NCI-H1417 (cell line): ENCODE data around the gene ADD3.

Experiments
- DNase-seq, 3 experiments: peaks; one replicate each; lab custom pipeline; 2025; lab: John Stamatoyannopoulos, UW

Gene ADD3

DNA sequence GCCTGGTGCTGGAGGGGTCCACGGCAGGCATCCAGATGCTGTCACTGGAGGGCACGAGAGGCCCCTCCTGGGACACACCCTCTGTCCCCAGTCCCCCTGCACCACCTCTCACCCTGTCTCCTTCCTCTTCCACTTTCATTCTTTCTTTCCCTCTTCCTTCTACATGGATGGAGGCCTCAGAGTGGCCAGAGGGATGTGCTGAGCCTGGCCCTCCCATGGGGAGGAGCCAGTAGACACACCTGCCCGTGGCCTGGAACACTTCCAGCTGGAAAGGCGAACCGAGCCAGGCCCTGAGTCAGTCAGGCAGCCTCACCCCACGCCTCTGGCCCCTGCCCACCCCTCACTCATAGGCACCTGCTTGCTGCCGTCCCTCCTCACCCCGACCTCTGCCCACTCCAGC is 143.7 kb downstream of the ADD3 start:
- peak; percentile 12 to 69 (median 30) for DNase-seq

GRCh38 chr10:110151971-110152370 is 144.2 kb downstream of the ADD3 start:
- DNase-seq = no peak

DNA sequence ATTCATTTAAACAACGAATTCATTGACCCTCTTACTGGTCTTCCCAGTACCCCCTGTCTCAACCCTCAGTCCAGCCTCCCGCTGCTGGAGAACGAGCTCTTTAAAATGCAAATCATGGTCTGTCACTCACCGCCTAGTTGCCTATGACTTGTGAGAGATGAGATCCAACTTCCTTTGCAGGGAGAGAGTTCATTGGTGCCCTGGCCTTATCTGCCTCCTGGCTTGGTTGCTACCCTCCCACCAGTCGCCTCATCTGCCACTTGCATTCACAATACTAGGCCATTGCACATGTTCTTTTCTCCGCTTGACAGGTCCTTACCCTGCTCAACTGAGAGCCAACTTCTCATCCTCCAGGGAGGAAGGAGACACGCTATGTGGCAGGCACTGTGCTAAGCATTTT is 145.6 kb downstream of the ADD3 start:
- peak in 1 of 3 experiments; percentile 54 for DNase-seq

DNA sequence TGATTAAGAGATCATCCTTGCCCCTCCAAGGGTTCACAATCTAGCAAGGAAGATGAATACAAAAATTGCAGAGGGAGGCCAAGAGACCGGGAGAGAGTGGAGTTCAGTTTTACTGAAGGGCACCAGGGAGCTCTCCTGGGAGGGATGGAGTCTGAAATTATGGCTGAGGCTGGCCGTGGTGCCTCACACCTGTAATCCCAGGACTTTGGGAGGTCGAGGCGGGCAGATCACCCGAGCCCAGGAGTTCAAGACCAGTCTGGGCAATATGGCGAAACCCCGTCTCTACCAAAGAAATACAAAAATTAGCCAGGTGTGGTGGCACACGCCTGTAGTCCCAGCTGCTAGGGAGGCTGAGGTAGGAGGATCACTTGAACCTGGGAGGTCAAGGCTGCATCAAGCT is 148.3 kb downstream of the ADD3 start:
- no peak for DNase-seq

- DNase-seq = no peak
Measured at GRCh38 chr10:110158051-110159005, 150.5 kb downstream of the ADD3 start.

DNA sequence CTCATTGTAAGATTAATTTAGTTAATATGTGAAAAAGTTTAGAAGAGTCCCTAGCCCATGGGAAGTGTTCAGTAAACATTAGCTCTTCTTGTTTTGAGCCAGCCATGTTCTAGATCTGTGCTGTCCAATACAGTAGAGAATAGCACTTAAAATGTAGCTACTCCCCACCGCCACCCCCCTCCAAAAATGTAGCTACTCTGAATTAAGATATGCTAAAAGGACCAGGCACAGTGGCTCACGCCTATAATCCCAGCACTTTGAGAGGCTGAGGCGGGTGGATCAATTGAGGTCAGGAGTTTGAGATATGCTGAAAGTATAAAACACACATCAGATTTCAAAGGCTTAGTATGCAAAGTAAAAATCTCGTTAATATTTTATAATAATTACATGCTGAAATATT is 152.3 kb downstream of the ADD3 start:
- no peak for DNase-seq

DNA sequence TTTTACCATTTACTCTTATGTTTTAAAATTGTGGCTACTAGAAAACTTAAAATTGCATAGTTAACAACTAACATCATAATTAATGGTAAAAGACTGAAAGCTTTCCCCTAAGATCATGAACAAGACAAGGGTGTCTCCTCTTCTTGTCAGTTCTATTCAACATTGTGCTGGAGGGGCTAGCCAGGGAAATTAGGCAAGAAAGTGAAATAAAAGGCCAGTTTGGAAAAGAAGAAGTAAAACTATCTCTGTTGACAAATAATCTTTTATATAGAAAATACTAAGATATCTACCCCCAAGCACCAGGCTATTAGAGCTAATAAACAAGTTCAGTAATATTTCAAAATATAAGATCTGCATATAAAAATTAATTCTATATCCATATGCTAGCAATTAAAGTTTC is 152.7 kb downstream of the ADD3 start:
- no peak for DNase-seq

- no peak for DNase-seq
Measured at GRCh38 chr10:110162741-110163145, 155.0 kb downstream of the ADD3 start.

- peak in 2 of 3 experiments; percentile 56 to 89 for DNase-seq
Measured at GRCh38 chr10:110163192-110163773, 155.5 kb downstream of the ADD3 start.

DNA sequence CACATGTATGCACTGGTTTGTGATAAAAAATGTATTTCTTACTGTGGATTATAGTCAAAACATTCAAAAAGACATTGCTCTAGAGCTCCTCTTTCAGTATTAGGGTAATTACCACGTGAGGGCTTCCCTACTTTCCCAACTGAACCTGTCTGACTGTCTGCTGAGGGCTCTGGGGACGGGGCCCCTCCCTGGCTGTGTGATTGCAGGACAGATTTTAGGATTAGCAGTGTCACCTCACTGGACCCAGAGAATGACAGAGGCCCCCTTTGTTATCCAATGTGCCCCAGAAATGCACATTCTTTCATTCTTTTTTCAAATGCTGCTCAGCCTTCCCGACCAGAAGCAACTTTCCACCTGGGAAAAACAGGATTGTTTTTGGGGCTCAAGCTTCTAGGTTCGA is 156.1 kb downstream of the ADD3 start:
- DNase-seq = no peak

DNA sequence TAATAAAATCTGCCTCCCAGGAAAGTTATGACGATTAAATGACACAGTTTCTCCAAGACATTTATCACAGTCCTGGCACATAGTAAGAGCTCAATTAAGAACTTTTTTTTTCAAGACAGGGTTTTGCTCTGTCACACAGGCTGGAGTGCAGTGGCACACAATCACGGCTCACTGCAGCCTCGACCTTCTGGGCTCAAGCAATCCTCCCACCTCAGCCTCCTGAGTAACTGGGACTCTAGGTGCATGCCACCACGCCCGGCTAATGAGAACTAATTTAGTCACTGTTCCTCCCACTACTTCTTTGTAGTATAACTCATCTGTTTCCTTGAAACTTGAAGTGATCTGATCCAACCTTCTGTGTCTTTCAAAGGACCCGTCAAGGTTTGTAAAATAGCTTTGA is 157.5 kb downstream of the ADD3 start:
- DNase-seq = no peak

DNA sequence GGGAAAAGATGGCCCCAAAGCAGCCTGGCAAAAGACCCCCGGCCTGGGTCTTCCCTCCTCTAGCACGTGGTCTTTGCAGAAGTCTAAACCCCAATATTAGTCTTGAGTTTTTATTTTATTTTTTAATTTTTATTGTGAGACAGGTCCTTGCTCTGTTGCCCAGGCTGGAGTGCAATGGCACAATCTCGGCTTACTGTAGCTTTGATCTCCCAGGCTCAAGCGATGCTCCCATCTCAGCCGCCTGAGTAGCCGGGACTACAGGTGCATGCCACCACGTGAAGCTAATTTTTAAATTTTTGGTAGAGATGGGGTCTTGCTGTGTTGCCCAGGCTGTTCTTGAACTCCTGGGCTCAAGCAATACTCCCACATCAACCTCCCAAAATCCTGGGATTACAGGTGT is 159.4 kb downstream of the ADD3 start:
- no peak for DNase-seq

- DNase-seq = peak in 1 of 3 experiments; percentile 3
Measured at GRCh38 chr10:110168601-110169481, 161.1 kb downstream of the ADD3 start.

GRCh38 chr10:110169586-110169985 is 161.8 kb downstream of the ADD3 start:
- DNase-seq = no peak

- DNase-seq = no peak
Measured at GRCh38 chr10:110170142-110170971, 162.6 kb downstream of the ADD3 start.

GRCh38 chr10:110171032-110171431 is 163.2 kb downstream of the ADD3 start:
- DNase-seq = no peak

DNA sequence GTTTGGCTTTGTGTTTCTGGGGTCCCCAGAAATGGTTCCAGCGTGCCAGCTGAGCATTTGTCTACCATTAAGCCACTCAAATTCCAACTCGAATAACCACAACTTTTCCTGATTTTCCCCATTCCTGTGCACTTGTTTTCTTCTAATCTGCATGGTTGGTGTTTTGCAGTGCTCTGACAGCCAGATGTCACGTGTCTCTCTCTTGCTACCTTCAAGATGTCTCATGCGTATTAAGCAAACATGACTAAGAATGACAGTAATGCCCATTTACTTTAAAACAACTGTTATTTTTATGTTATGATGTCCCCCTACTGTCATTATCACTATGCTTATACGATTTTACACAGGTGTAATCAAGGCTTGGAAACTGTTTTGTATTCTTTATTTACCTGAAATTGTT is 164.4 kb downstream of the ADD3 start:
- no peak for DNase-seq

GRCh38 chr10:110174201-110174600 is 166.4 kb downstream of the ADD3 start:
- DNase-seq = peak; percentile 4 to 76 (median 62)

GRCh38 chr10:110174816-110175215 is 167.0 kb downstream of the ADD3 start:
- DNase-seq = no peak

- DNase-seq = no peak
Measured at GRCh38 chr10:110175406-110175805, 167.6 kb downstream of the ADD3 start.
